Measurements from ENCODE around the gene MTUS2. TPM values are rescaled to one million over a fixed set of nuclear protein-coding genes. Genes with fewer than 3 reads are reported as not detected.
A peak's percentile ranks its signal among the peaks of the same experiment; 100 is the strongest.

The MTUS2 gene
- total and polyA plus RNA-seq, 2 donors from 2014 or later, result 0.06 to 0.22 TPM

- Histone ChIP-seq H3K36me3 (ENCODE audit: control insufficient read depth in 2 of 3, insufficient read depth in 3 of 3, low read length in 3 of 3) (no peaks in the 10 kb centered on the region), H3K9ac (ENCODE audit: low read length in 3 of 3) (no peak overlapping the region), H3K27ac (ENCODE audit: low read depth in 2 of 2, low read length in 2 of 2) (no peak overlapping the region), H3K4me1 (ENCODE audit: control insufficient read depth in 2 of 3, insufficient read depth in 2 of 3, low read depth in 1 of 3, low read length in 3 of 3) (no peaks in the 10 kb centered on the region), H3K9me3 (ENCODE audit: control insufficient read depth in 2 of 3, insufficient read depth in 1 of 3, low read length in 3 of 3) (peaks cover 0 to 2% (median 0%) of the 10 kb centered on the region in 3 donors), H3K27me3 (ENCODE audit: control insufficient read depth, insufficient read depth, low read length) (no peaks in the 10 kb centered on the region), H3K4me3 (ENCODE audit: low read length in 3 of 3) (no peak overlapping the region)
- intact Hi-C loops (cut with DNase I), result no loop called here
- TF ChIP-seq CTCF (IDR thresholded peaks at IDR 0.05; ENCODE audit: borderline replicate concordance, extremely low read depth, insufficient read depth), result no peak
- FAIRE-seq, result no peak
- no peak for DNase-seq
Measured at GRCh38 chr13:28885181-28885580, 65.0 kb downstream of the MTUS2 start.

- no peaks in the 10 kb centered on the region for H3K36me3 ChIP-seq (ENCODE audit: control insufficient read depth in 2 of 3, insufficient read depth in 3 of 3, low read length in 3 of 3)
- no peak overlapping the region for H3K4me3 ChIP-seq (ENCODE audit: low read length in 3 of 3)
- TF ChIP-seq CTCF (IDR thresholded peaks at IDR 0.05; ENCODE audit: borderline replicate concordance, extremely low read depth, insufficient read depth), result no peak
- H3K27me3 ChIP-seq (ENCODE audit: control insufficient read depth, insufficient read depth, low read length), result no peaks in the 10 kb centered on the region
- no peak overlapping the region for H3K9ac ChIP-seq (ENCODE audit: low read length in 3 of 3)
- no peak overlapping the region for H3K27ac ChIP-seq (ENCODE audit: low read depth in 2 of 2, low read length in 2 of 2)
- H3K9me3 ChIP-seq (ENCODE audit: control insufficient read depth in 2 of 3, insufficient read depth in 1 of 3, low read length in 3 of 3), result peaks cover 0 to 2% (median 0%) of the 10 kb centered on the region in 3 donors
- DNase-seq, result peak in 1 of 5 donors; percentile 1
- H3K4me1 ChIP-seq (ENCODE audit: control insufficient read depth in 2 of 3, insufficient read depth in 2 of 3, low read depth in 1 of 3, low read length in 3 of 3), result no peaks in the 10 kb centered on the region
- intact Hi-C loops (cut with DNase I), result no loop called here
- FAIRE-seq, result no peak
Measured at GRCh38 chr13:28889086-28889732, 69.1 kb downstream of the MTUS2 start.

- Histone ChIP-seq H3K36me3 (ENCODE audit: control insufficient read depth in 2 of 3, insufficient read depth in 3 of 3, low read length in 3 of 3) (no peaks in the 10 kb centered on the region), H3K4me3 (ENCODE audit: low read length in 3 of 3) (no peak overlapping the region), H3K27ac (ENCODE audit: low read depth in 2 of 2, low read length in 2 of 2) (no peak overlapping the region), H3K9ac (ENCODE audit: low read length in 3 of 3) (no peak overlapping the region), H3K9me3 (ENCODE audit: control insufficient read depth in 2 of 3, insufficient read depth in 1 of 3, low read length in 3 of 3) (peaks cover 0 to 2% (median 0%) of the 10 kb centered on the region in 3 donors), H3K27me3 (ENCODE audit: control insufficient read depth, insufficient read depth, low read length) (no peaks in the 10 kb centered on the region), H3K4me1 (ENCODE audit: control insufficient read depth in 2 of 3, insufficient read depth in 2 of 3, low read depth in 1 of 3, low read length in 3 of 3) (no peaks in the 10 kb centered on the region)
- FAIRE-seq (no peak), DNase-seq (no peak)
- intact Hi-C loops (cut with DNase I), result no loop called here
- TF ChIP-seq CTCF (IDR thresholded peaks at IDR 0.05; ENCODE audit: borderline replicate concordance, extremely low read depth, insufficient read depth), result no peak
Measured at GRCh38 chr13:28890712-28891111, 70.6 kb downstream of the MTUS2 start.

GRCh38 chr13:28918030-28918429 lies 97.9 kb downstream of the MTUS2 start:
- no peak for TF ChIP-seq CTCF (IDR thresholded peaks at IDR 0.05; ENCODE audit: borderline replicate concordance, extremely low read depth, insufficient read depth)
- Histone ChIP-seq H3K27ac (ENCODE audit: low read depth in 2 of 2, low read length in 2 of 2) (no peak overlapping the region), H3K4me1 (ENCODE audit: control insufficient read depth in 2 of 3, insufficient read depth in 2 of 3, low read depth in 1 of 3, low read length in 3 of 3) (no peaks in the 10 kb centered on the region), H3K27me3 (ENCODE audit: control insufficient read depth, insufficient read depth, low read length) (no peaks in the 10 kb centered on the region), H3K9ac (ENCODE audit: low read length in 3 of 3) (no peak overlapping the region), H3K36me3 (ENCODE audit: control insufficient read depth in 2 of 3, insufficient read depth in 3 of 3, low read length in 3 of 3) (no peaks in the 10 kb centered on the region), H3K9me3 (ENCODE audit: control insufficient read depth in 2 of 3, insufficient read depth in 1 of 3, low read length in 3 of 3) (peaks cover 0 to 4% (median 2%) of the 10 kb centered on the region in 3 donors), H3K4me3 (ENCODE audit: low read length in 3 of 3) (no peak overlapping the region)
- intact Hi-C loops (cut with DNase I), result no loop called here
- FAIRE-seq (no peak), DNase-seq (no peak)

All from kidney (tissue), 14 donors.